Measurements from ENCODE around the gene CCDC149.

The CCDC149 gene

GRCh38 chr4:24877868-24878635 lies 34.8 kb downstream of the CCDC149 start:
- TF ChIP-seq TOX (CRISPR knock-in tag; IDR thresholded peaks at IDR 0.05; ENCODE audit: borderline replicate concordance) (no peak), RARB (CRISPR knock-in tag; IDR thresholded peaks at IDR 0.05) (no peak), TCF4 (CRISPR knock-in tag; IDR thresholded peaks at IDR 0.05; ENCODE audit: borderline replicate concordance) (no peak), ZFP30 (CRISPR knock-in tag; IDR thresholded peaks at IDR 0.05) (no peak), PPARA (CRISPR knock-in tag; IDR thresholded peaks at IDR 0.05; ENCODE audit: borderline replicate concordance) (no peak), CSRNP3 (CRISPR knock-in tag; IDR thresholded peaks at IDR 0.05) (no peak), ZNF70 (CRISPR knock-in tag; IDR thresholded peaks at IDR 0.05) (no peak), ARNTL (CRISPR knock-in tag; IDR thresholded peaks at IDR 0.05; ENCODE audit: borderline replicate concordance, low read depth) (no peak), CREB5 (CRISPR knock-in tag; IDR thresholded peaks at IDR 0.05; ENCODE audit: low read depth) (no peak), ZFP3 (CRISPR knock-in tag; IDR thresholded peaks at IDR 0.05) (no peak), OSR1 (CRISPR knock-in tag; IDR thresholded peaks at IDR 0.05) (no peak), ESRRG (CRISPR knock-in tag; IDR thresholded peaks at IDR 0.05) (no peak), SNAI2 (CRISPR knock-in tag; IDR thresholded peaks at IDR 0.05) (no peak), ZNF565 (CRISPR knock-in tag; conservative IDR thresholded peaks at IDR 0.05; ENCODE audit: low read depth) (no peak), ZNF8 (CRISPR knock-in tag; IDR thresholded peaks at IDR 0.05) (no peak), CSDC2 (CRISPR knock-in tag; IDR thresholded peaks at IDR 0.05) (no peak), GLIS3 (CRISPR knock-in tag; IDR thresholded peaks at IDR 0.05) (no peak), ISL1 (CRISPR knock-in tag; IDR thresholded peaks at IDR 0.05) (no peak), POU6F1 (CRISPR knock-in tag; IDR thresholded peaks at IDR 0.05; ENCODE audit: borderline replicate concordance, low read depth) (no peak), PATZ1 (CRISPR knock-in tag; IDR thresholded peaks at IDR 0.05; ENCODE audit: borderline replicate concordance) (no peak)
- no peak; the same call in 2 of the 3 replicates for ATAC-seq

GRCh38 chr4:24876431-24876830 lies 36.4 kb downstream of the CCDC149 start:
- no peak for TF ChIP-seq ARNTL (CRISPR knock-in tag; IDR thresholded peaks at IDR 0.05; ENCODE audit: borderline replicate concordance, low read depth)
- TF ChIP-seq SNAI2 (CRISPR knock-in tag; IDR thresholded peaks at IDR 0.05): no peak
- TF ChIP-seq ISL1 (CRISPR knock-in tag; IDR thresholded peaks at IDR 0.05): no peak
- no peak for TF ChIP-seq ZNF8 (CRISPR knock-in tag; IDR thresholded peaks at IDR 0.05)
- no peak for TF ChIP-seq TSHZ2 (CRISPR knock-in tag; IDR thresholded peaks at IDR 0.05)
- no peak for TF ChIP-seq TCF4 (CRISPR knock-in tag; IDR thresholded peaks at IDR 0.05; ENCODE audit: borderline replicate concordance)
- ATAC-seq: no peak

- no peak for TF ChIP-seq TOX (CRISPR knock-in tag; IDR thresholded peaks at IDR 0.05; ENCODE audit: borderline replicate concordance)
- TF ChIP-seq PATZ1 (CRISPR knock-in tag; IDR thresholded peaks at IDR 0.05; ENCODE audit: borderline replicate concordance): no peak
- no peak for TF ChIP-seq ISL1 (CRISPR knock-in tag; IDR thresholded peaks at IDR 0.05)
- no peak for TF ChIP-seq CSRNP3 (CRISPR knock-in tag; IDR thresholded peaks at IDR 0.05)
- no peak for TF ChIP-seq ESRRG (CRISPR knock-in tag; IDR thresholded peaks at IDR 0.05)
- no peak for TF ChIP-seq PPARA (CRISPR knock-in tag; IDR thresholded peaks at IDR 0.05; ENCODE audit: borderline replicate concordance)
- ATAC-seq: no peak
These were observed 40.1 kb downstream of the CCDC149 start for GRCh38 chr4:24872720-24873119.

Measured in SK-N-SH treated with all-trans-retinoic acid at 6 μM for 48 hours (cell line).